ENCODE data around the gene HK2. TPM values are rescaled to one million over a fixed set of nuclear protein-coding genes. Genes with fewer than 3 reads are reported as not detected.

The HK2 gene
- total RNA-seq, 4 donors from 2014 or later = 9.3 to 24.4 (median 15.1) TPM

- Histone ChIP-seq H3K27me3 (no peaks in the 10 kb centered on the region), H3K36me3 (no peaks in the 10 kb centered on the region), H3K9me3 (no peaks in the 10 kb centered on the region), H3K4me1 (peaks cover 24% of the 10 kb centered on the region), H3K27ac (no peak overlapping the region), H3K4me3 (no peak overlapping the region)
- 82% methylated on average over 6 of the region's 9 CpGs for WGBS
- no peak for TF ChIP-seq POLR2A (IDR thresholded peaks at IDR 0.05)
- no peak for TF ChIP-seq CTCF (IDR thresholded peaks at IDR 0.05)
- TF ChIP-seq POLR2AphosphoS5 (IDR thresholded peaks at IDR 0.05) = no peak
- no peak for TF ChIP-seq EP300 (IDR thresholded peaks at IDR 0.05)
- no peak for DNase-seq (ENCODE audit: low spot score in 2 of 2)
Measured at GRCh38 chr2:74836675-74837401, 2.9 kb downstream of the HK2 start.

- no peak overlapping the region for H3K27ac ChIP-seq
- WGBS = 96% methylated on average over 2 of the region's 2 CpGs
- TF ChIP-seq POLR2A (IDR thresholded peaks at IDR 0.05) = no peak
- TF ChIP-seq EP300 (IDR thresholded peaks at IDR 0.05) = no peak
- no peak for TF ChIP-seq CTCF (IDR thresholded peaks at IDR 0.05)
- TF ChIP-seq POLR2AphosphoS5 (IDR thresholded peaks at IDR 0.05) = no peak
- peaks cover 47% of the 10 kb centered on the region for H3K4me1 ChIP-seq
- no peak for DNase-seq (ENCODE audit: low spot score in 2 of 2)
- no peaks in the 10 kb centered on the region for H3K27me3 ChIP-seq
- H3K36me3 ChIP-seq = no peaks in the 10 kb centered on the region
- no peak overlapping the region for H3K4me3 ChIP-seq
- no peaks in the 10 kb centered on the region for H3K9me3 ChIP-seq
Measured at GRCh38 chr2:74841641-74842040, 7.7 kb downstream of the HK2 start.

GRCh38 chr2:74843433-74843832 lies 9.5 kb downstream of the HK2 start:
- Histone ChIP-seq H3K27ac (peak overlapping the region; percentile 75), H3K27me3 (no peaks in the 10 kb centered on the region), H3K9me3 (no peaks in the 10 kb centered on the region), H3K4me3 (no peak overlapping the region), H3K36me3 (no peaks in the 10 kb centered on the region), H3K4me1 (peaks cover 56% of the 10 kb centered on the region)
- 40% methylated on average over 3 of the region's 3 CpGs for WGBS
- no peak for DNase-seq (ENCODE audit: low spot score in 2 of 2)
- no peak for TF ChIP-seq CTCF (IDR thresholded peaks at IDR 0.05)
- TF ChIP-seq POLR2AphosphoS5 (IDR thresholded peaks at IDR 0.05) = no peak
- TF ChIP-seq POLR2A (IDR thresholded peaks at IDR 0.05) = no peak
- no peak for TF ChIP-seq EP300 (IDR thresholded peaks at IDR 0.05)

GRCh38 chr2:74843899-74844298 lies 10.0 kb downstream of the HK2 start:
- no peak for DNase-seq (ENCODE audit: low spot score in 2 of 2)
- TF ChIP-seq POLR2AphosphoS5 (IDR thresholded peaks at IDR 0.05) (no peak), POLR2A (IDR thresholded peaks at IDR 0.05) (no peak), EP300 (IDR thresholded peaks at IDR 0.05) (no peak), CTCF (IDR thresholded peaks at IDR 0.05) (no peak)
- H3K4me1 ChIP-seq = peaks cover 61% of the 10 kb centered on the region
- no peaks in the 10 kb centered on the region for H3K27me3 ChIP-seq
- H3K27ac ChIP-seq = peak overlapping the region; percentile 75
- no peaks in the 10 kb centered on the region for H3K36me3 ChIP-seq
- no peak overlapping the region for H3K4me3 ChIP-seq
- no peaks in the 10 kb centered on the region for H3K9me3 ChIP-seq

GRCh38 chr2:74844752-74845151 lies 10.8 kb downstream of the HK2 start:
- Histone ChIP-seq H3K4me3 (no peak overlapping the region), H3K9me3 (no peaks in the 10 kb centered on the region), H3K4me1 (peaks cover 70% of the 10 kb centered on the region), H3K27me3 (no peaks in the 10 kb centered on the region), H3K36me3 (no peaks in the 10 kb centered on the region), H3K27ac (peak overlapping the region; percentile 75)
- TF ChIP-seq CTCF (IDR thresholded peaks at IDR 0.05) = no peak
- no peak for TF ChIP-seq POLR2A (IDR thresholded peaks at IDR 0.05)
- no peak for TF ChIP-seq EP300 (IDR thresholded peaks at IDR 0.05)
- TF ChIP-seq POLR2AphosphoS5 (IDR thresholded peaks at IDR 0.05) = no peak
- WGBS = 64% methylated on average over 3 of the region's 4 CpGs
- no peak for DNase-seq (ENCODE audit: low spot score in 2 of 2)
